ENCODE measurements around the gene GALNT16. TPM values are rescaled to one million over a fixed set of nuclear protein-coding genes. Genes with fewer than 3 reads are reported as not detected.

The GALNT16 gene
- total and polyA plus RNA-seq, 2 experiments from 2014 or later = 1.7 to 2.6 TPM

DNA sequence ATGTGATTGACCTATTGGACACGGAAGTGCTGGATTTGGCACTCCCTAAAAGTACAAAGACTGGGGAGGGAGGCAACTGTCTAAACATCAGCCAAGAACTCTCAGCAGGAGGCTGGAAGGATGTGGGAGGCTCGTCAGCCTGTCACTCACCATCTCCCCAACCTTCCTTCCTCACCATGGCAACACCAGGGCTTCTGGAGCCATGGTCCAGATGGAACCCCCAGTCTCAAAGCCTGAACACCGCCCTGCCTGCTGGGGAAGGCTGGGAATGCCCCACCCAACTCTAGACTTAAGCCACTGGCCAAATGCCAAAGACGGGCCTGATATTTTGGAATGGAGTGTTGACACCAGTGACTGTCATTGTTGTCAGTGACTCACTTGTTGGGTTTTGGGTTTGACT lies 55.3 kb downstream of the GALNT16 start:
- no peak overlapping the region for H3K4me2 ChIP-seq
- no peaks in the 10 kb centered on the region for H3K9me2 ChIP-seq (replicated peaks; ENCODE audit: insufficient read depth)
- 89% methylated on average over 4 of the region's 4 CpGs for WGBS (ENCODE audit: low lambda C conversion rate, missing lambda C conversion rate)
- no peak overlapping the region for H3K27ac ChIP-seq
- H3K36me3 ChIP-seq (replicated peaks; ENCODE audit: insufficient read depth, low read depth) = no peaks in the 10 kb centered on the region
- TF ChIP-seq EZH2 (IDR thresholded peaks at IDR 0.05; ENCODE audit: borderline replicate concordance) (no peak), CTCF (IDR thresholded peaks at IDR 0.05; ENCODE audit: poor library complexity) (no peak), EZH2phosphoT487 (IDR thresholded peaks at IDR 0.05; ENCODE audit: low read depth, severe bottlenecking, unreplicated experiment) (no peak)
- no peaks in the 10 kb centered on the region for H3K4me1 ChIP-seq (ENCODE audit: insufficient read depth)
- H2AFZ ChIP-seq = no peak overlapping the region
- no peak overlapping the region for H3K4me3 ChIP-seq
- H3K9me3 ChIP-seq (ENCODE audit: low read depth) = no peaks in the 10 kb centered on the region
- no peak for DNase-seq (ENCODE audit: low spot score)
- H4K20me1 ChIP-seq (ENCODE audit: insufficient read depth, poor library complexity, severe bottlenecking) = no peaks in the 10 kb centered on the region
- no peaks in the 10 kb centered on the region for H3K27me3 ChIP-seq
- H3K79me2 ChIP-seq = no peaks in the 10 kb centered on the region

GRCh38 chr14:69316449-69317101 lies 56.6 kb downstream of the GALNT16 start:
- WGBS (ENCODE audit: low lambda C conversion rate, missing lambda C conversion rate) = 79% methylated on average over 4 of the region's 4 CpGs
- Histone ChIP-seq H3K9me2 (replicated peaks; ENCODE audit: insufficient read depth) (no peaks in the 10 kb centered on the region), H2AFZ (no peak overlapping the region), H3K4me3 (no peak overlapping the region), H3K27ac (no peak overlapping the region), H3K4me2 (no peak overlapping the region), H3K36me3 (replicated peaks; ENCODE audit: insufficient read depth, low read depth) (no peaks in the 10 kb centered on the region), H3K27me3 (no peaks in the 10 kb centered on the region), H3K9me3 (ENCODE audit: low read depth) (no peaks in the 10 kb centered on the region), H4K20me1 (ENCODE audit: insufficient read depth, poor library complexity, severe bottlenecking) (no peaks in the 10 kb centered on the region), H3K4me1 (ENCODE audit: insufficient read depth) (no peaks in the 10 kb centered on the region), H3K79me2 (no peaks in the 10 kb centered on the region)
- DNase-seq (ENCODE audit: low spot score) = no peak
- TF ChIP-seq EZH2phosphoT487 (IDR thresholded peaks at IDR 0.05; ENCODE audit: low read depth, severe bottlenecking, unreplicated experiment) = no peak
- no peak for TF ChIP-seq CTCF (IDR thresholded peaks at IDR 0.05; ENCODE audit: poor library complexity)
- TF ChIP-seq EZH2 (IDR thresholded peaks at IDR 0.05; ENCODE audit: borderline replicate concordance) = no peak

- WGBS (ENCODE audit: low lambda C conversion rate, missing lambda C conversion rate) = 63% methylated on average over 6 of the region's 6 CpGs
- Histone ChIP-seq H2AFZ (no peak overlapping the region), H4K20me1 (ENCODE audit: insufficient read depth, poor library complexity, severe bottlenecking) (no peaks in the 10 kb centered on the region), H3K36me3 (replicated peaks; ENCODE audit: insufficient read depth, low read depth) (no peaks in the 10 kb centered on the region), H3K9me2 (replicated peaks; ENCODE audit: insufficient read depth) (no peaks in the 10 kb centered on the region), H3K4me3 (no peak overlapping the region), H3K9me3 (ENCODE audit: low read depth) (no peaks in the 10 kb centered on the region), H3K4me2 (no peak overlapping the region), H3K79me2 (no peaks in the 10 kb centered on the region), H3K4me1 (ENCODE audit: insufficient read depth) (no peaks in the 10 kb centered on the region), H3K27me3 (no peaks in the 10 kb centered on the region), H3K27ac (no peak overlapping the region)
- TF ChIP-seq EZH2 (IDR thresholded peaks at IDR 0.05; ENCODE audit: borderline replicate concordance) (no peak), EZH2phosphoT487 (IDR thresholded peaks at IDR 0.05; ENCODE audit: low read depth, severe bottlenecking, unreplicated experiment) (no peak), CTCF (IDR thresholded peaks at IDR 0.05; ENCODE audit: poor library complexity) (no peak)
- DNase-seq (ENCODE audit: low spot score) = peak; percentile 38
Measured at GRCh38 chr14:69317102-69317755, 57.3 kb downstream of the GALNT16 start.
